EL (cell line): ENCODE measurements around the gene TMEM109.

ENCODE experiments used
- DNase-seq: peaks from one replicate; pipeline ENCODE4 v3.0.0-alpha.2; 2016

TMEM109 gene

GRCh38 chr11:60928563-60929001 is 14.6 kb downstream of the TMEM109 start:
- no peak for DNase-seq

- DNase-seq, result no peak
These were observed 15.8 kb downstream of the TMEM109 start for GRCh38 chr11:60929764-60930163.

GRCh38 chr11:60930394-60930793 is 16.4 kb downstream of the TMEM109 start:
- no peak for DNase-seq

GRCh38 chr11:60931917-60932316 is 18.0 kb downstream of the TMEM109 start:
- DNase-seq, result no peak

GRCh38 chr11:60932605-60933356 is 18.8 kb downstream of the TMEM109 start:
- DNase-seq, result no peak

- no peak for DNase-seq
These were observed 19.6 kb downstream of the TMEM109 start for GRCh38 chr11:60933416-60934123.

- DNase-seq, result no peak
These were observed 20.3 kb downstream of the TMEM109 start for GRCh38 chr11:60934124-60934789.

- no peak for DNase-seq
These were observed 21.0 kb downstream of the TMEM109 start for GRCh38 chr11:60934790-60935605.

GRCh38 chr11:60935676-60936442 is 21.9 kb downstream of the TMEM109 start:
- no peak for DNase-seq

- DNase-seq, result no peak
These were observed 22.6 kb downstream of the TMEM109 start for GRCh38 chr11:60936467-60937143.

- DNase-seq, result no peak
These were observed 23.2 kb downstream of the TMEM109 start for GRCh38 chr11:60937144-60937527.

- DNase-seq, result no peak
These were observed 23.9 kb downstream of the TMEM109 start for GRCh38 chr11:60937811-60938210.

GRCh38 chr11:60938500-60938899 is 24.5 kb downstream of the TMEM109 start:
- no peak for DNase-seq

- no peak for DNase-seq
These were observed 25.3 kb downstream of the TMEM109 start for GRCh38 chr11:60939301-60939700.

- no peak for DNase-seq
These were observed 25.9 kb downstream of the TMEM109 start for GRCh38 chr11:60939855-60940254.

- no peak for DNase-seq
These were observed 27.6 kb downstream of the TMEM109 start for GRCh38 chr11:60941371-60942119.

- DNase-seq, result no peak
These were observed 28.3 kb downstream of the TMEM109 start for GRCh38 chr11:60942219-60942618.

GRCh38 chr11:60942970-60943565 is 29.1 kb downstream of the TMEM109 start:
- no peak for DNase-seq

GRCh38 chr11:60944490-60945294 is 30.7 kb downstream of the TMEM109 start:
- DNase-seq, result no peak

GRCh38 chr11:60945295-60945667 is 31.3 kb downstream of the TMEM109 start:
- no peak for DNase-seq
